ENCODE data around the gene RCBTB2. TPM values are rescaled to one million over a fixed set of nuclear protein-coding genes. Genes with fewer than 3 reads are reported as not detected.

RCBTB2 gene
- total and polyA plus RNA-seq, 2 experiments from 2014 or later, result 8.0 to 9.1 TPM

GRCh38 chr13:48490241-48490640 is 42.6 kb downstream of the RCBTB2 start:
- in situ Hi-C loops (cut with MboI), result no loop called here

GRCh38 chr13:48489666-48490065 is 43.2 kb downstream of the RCBTB2 start:
- Histone ChIP-seq H3K4me3 (no peak overlapping the region), H3K9me2 (ENCODE audit: insufficient read depth) (no peaks in the 10 kb centered on the region), H3F3A (ENCODE audit: insufficient read depth) (peaks cover 24% of the 10 kb centered on the region), H3K27me3 (replicated peaks; ENCODE audit: insufficient read depth) (no peaks in the 10 kb centered on the region), H3K4me2 (ENCODE audit: unreplicated experiment) (no peak overlapping the region), H3K9me3 (ENCODE audit: low read depth) (no peaks in the 10 kb centered on the region), H3K9ac (no peak overlapping the region), H2AFZ (no peak overlapping the region), H3K4me1 (ENCODE audit: insufficient read depth) (peaks cover 20% of the 10 kb centered on the region), H3K36me3 (ENCODE audit: low read depth) (no peaks in the 10 kb centered on the region; the same call in 1 of the 2 replicates), H3K79me2 (ENCODE audit: insufficient read depth) (no peaks in the 10 kb centered on the region), H3K27ac (no peak overlapping the region), H4K20me1 (ENCODE audit: insufficient read depth) (no peaks in the 10 kb centered on the region)
- in situ Hi-C loops (cut with MboI), result no loop called here
- no peak for DNase-seq
- TF ChIP-seq EZH2phosphoT487 (IDR thresholded peaks at IDR 0.05; ENCODE audit: insufficient read depth, low read depth) (no peak), EZH2 (IDR thresholded peaks at IDR 0.05; ENCODE audit: insufficient read depth, poor library complexity, severe bottlenecking) (no peak)

More at GRCh38 chr13:48490241-48490640, 42.6 kb downstream of the RCBTB2 start:
- Histone ChIP-seq H3K79me2 (ENCODE audit: insufficient read depth) (no peaks in the 10 kb centered on the region), H3K9me3 (ENCODE audit: low read depth) (no peaks in the 10 kb centered on the region), H3F3A (ENCODE audit: insufficient read depth) (peaks cover 24% of the 10 kb centered on the region), H2AFZ (no peak overlapping the region), H4K20me1 (ENCODE audit: insufficient read depth) (no peaks in the 10 kb centered on the region), H3K27ac (no peak overlapping the region), H3K4me1 (ENCODE audit: insufficient read depth) (peaks cover 20% of the 10 kb centered on the region), H3K9me2 (ENCODE audit: insufficient read depth) (no peaks in the 10 kb centered on the region), H3K27me3 (replicated peaks; ENCODE audit: insufficient read depth) (no peaks in the 10 kb centered on the region), H3K4me3 (no peak overlapping the region), H3K4me2 (ENCODE audit: unreplicated experiment) (no peak overlapping the region), H3K9ac (no peak overlapping the region), H3K36me3 (ENCODE audit: low read depth) (no peaks in the 10 kb centered on the region; the same call in 1 of the 2 replicates)
- no peak for DNase-seq
- WGBS, 2 experiments (ENCODE audit: low coverage in 1 of 2, low lambda C conversion rate in 2 of 2, missing lambda C conversion rate in 2 of 2), result 82 to 85% methylated on average over 3 of the region's 3 CpGs
- TF ChIP-seq EZH2phosphoT487 (IDR thresholded peaks at IDR 0.05; ENCODE audit: insufficient read depth, low read depth), result no peak
- no peak for TF ChIP-seq EZH2 (IDR thresholded peaks at IDR 0.05; ENCODE audit: insufficient read depth, poor library complexity, severe bottlenecking)

- Histone ChIP-seq H3K36me3 (ENCODE audit: low read depth) (no peaks in the 10 kb centered on the region; the same call in 1 of the 2 replicates), H3K9ac (no peak overlapping the region), H4K20me1 (ENCODE audit: insufficient read depth) (no peaks in the 10 kb centered on the region), H3K4me2 (ENCODE audit: unreplicated experiment) (no peak overlapping the region), H3F3A (ENCODE audit: insufficient read depth) (peaks cover 24% of the 10 kb centered on the region), H3K9me3 (ENCODE audit: low read depth) (no peaks in the 10 kb centered on the region), H3K27ac (no peak overlapping the region), H3K9me2 (ENCODE audit: insufficient read depth) (no peaks in the 10 kb centered on the region), H3K4me3 (no peak overlapping the region), H3K4me1 (ENCODE audit: insufficient read depth) (peaks cover 17% of the 10 kb centered on the region), H3K27me3 (replicated peaks; ENCODE audit: insufficient read depth) (no peaks in the 10 kb centered on the region), H2AFZ (no peak overlapping the region), H3K79me2 (ENCODE audit: insufficient read depth) (no peaks in the 10 kb centered on the region)
- no peak for DNase-seq
- TF ChIP-seq EZH2 (IDR thresholded peaks at IDR 0.05; ENCODE audit: insufficient read depth, poor library complexity, severe bottlenecking) (no peak), EZH2phosphoT487 (IDR thresholded peaks at IDR 0.05; ENCODE audit: insufficient read depth, low read depth) (no peak)
- in situ Hi-C loops (cut with MboI), result no loop called here
Observed at GRCh38 chr13:48488995-48489394, 43.9 kb downstream of the RCBTB2 start.

- Histone ChIP-seq H3K9ac (no peak overlapping the region), H3K4me2 (ENCODE audit: unreplicated experiment) (no peak overlapping the region), H3K9me2 (ENCODE audit: insufficient read depth) (no peaks in the 10 kb centered on the region), H3K4me3 (no peak overlapping the region), H3K4me1 (ENCODE audit: insufficient read depth) (peaks cover 14% of the 10 kb centered on the region), H3F3A (ENCODE audit: insufficient read depth) (peaks cover 24% of the 10 kb centered on the region), H3K79me2 (ENCODE audit: insufficient read depth) (no peaks in the 10 kb centered on the region), H3K36me3 (ENCODE audit: low read depth) (no peaks in the 10 kb centered on the region; the same call in 1 of the 2 replicates), H4K20me1 (ENCODE audit: insufficient read depth) (no peaks in the 10 kb centered on the region), H3K27ac (no peak overlapping the region), H3K27me3 (replicated peaks; ENCODE audit: insufficient read depth) (no peaks in the 10 kb centered on the region), H3K9me3 (ENCODE audit: low read depth) (no peaks in the 10 kb centered on the region), H2AFZ (no peak overlapping the region)
- no peak for TF ChIP-seq EZH2 (IDR thresholded peaks at IDR 0.05; ENCODE audit: insufficient read depth, poor library complexity, severe bottlenecking)
- TF ChIP-seq EZH2phosphoT487 (IDR thresholded peaks at IDR 0.05; ENCODE audit: insufficient read depth, low read depth), result no peak
- 97 to 98% methylated on average over 2 of the region's 2 CpGs for WGBS, 2 experiments (ENCODE audit: low coverage in 1 of 2, low lambda C conversion rate in 2 of 2, missing lambda C conversion rate in 2 of 2)
- DNase-seq, result no peak
- in situ Hi-C loops (cut with MboI), result no loop called here
Observed at GRCh38 chr13:48487968-48488367, 44.9 kb downstream of the RCBTB2 start.

- peaks cover 9% of the 10 kb centered on the region for H3K4me1 ChIP-seq (ENCODE audit: insufficient read depth)
- H3K36me3 ChIP-seq (ENCODE audit: low read depth), result no peaks in the 10 kb centered on the region; the same call in 1 of the 2 replicates
- H3K9ac ChIP-seq, result no peak overlapping the region
- H3K9me2 ChIP-seq (ENCODE audit: insufficient read depth), result no peaks in the 10 kb centered on the region
- DNase-seq, result no peak
- no peak for TF ChIP-seq EZH2phosphoT487 (IDR thresholded peaks at IDR 0.05; ENCODE audit: insufficient read depth, low read depth)
- TF ChIP-seq EZH2 (IDR thresholded peaks at IDR 0.05; ENCODE audit: insufficient read depth, poor library complexity, severe bottlenecking), result no peak
- no peaks in the 10 kb centered on the region for H3K9me3 ChIP-seq (ENCODE audit: low read depth)
- H2AFZ ChIP-seq, result no peak overlapping the region
- no peaks in the 10 kb centered on the region for H3K79me2 ChIP-seq (ENCODE audit: insufficient read depth)
- no peaks in the 10 kb centered on the region for H3K27me3 ChIP-seq (replicated peaks; ENCODE audit: insufficient read depth)
- H3F3A ChIP-seq (ENCODE audit: insufficient read depth), result peaks cover 19% of the 10 kb centered on the region
- H3K4me2 ChIP-seq (ENCODE audit: unreplicated experiment), result no peak overlapping the region
- H3K4me3 ChIP-seq, result no peak overlapping the region
- no peaks in the 10 kb centered on the region for H4K20me1 ChIP-seq (ENCODE audit: insufficient read depth)
- in situ Hi-C loops (cut with MboI), result no loop called here
- WGBS, 2 experiments (ENCODE audit: low coverage in 1 of 2, low lambda C conversion rate in 2 of 2, missing lambda C conversion rate in 2 of 2), result 89 to 90% methylated on average over 5 of the region's 5 CpGs
- H3K27ac ChIP-seq, result no peak overlapping the region
Observed at GRCh38 chr13:48486836-48487235, 46.0 kb downstream of the RCBTB2 start.

Data from GM23248 (cell line).